Nephron (organoid): ENCODE measurements around the gene UBE2V1.

Experiments used
- H3K27ac Mint-ChIP-seq, 3 experiments: 2 replicates each; pipeline ENCODE4 v1.8.0; 2020; ENCODE audit warnings: mixed read lengths in 3 of 3, mild to moderate bottlenecking in 2 of 3, moderate library complexity in 1 of 3
- H3K27me3 Mint-ChIP-seq: 2 replicates; pipeline ENCODE4 v1.8.0; 2021; ENCODE audit warnings: low read depth, mild to moderate bottlenecking, moderate library complexity, mixed read lengths
- H3K36me3 Mint-ChIP-seq: 2 replicates; pipeline ENCODE4 v1.8.0; 2020; ENCODE audit warnings: low read depth, mixed read lengths
- H3K4me1 Mint-ChIP-seq: 2 replicates; pipeline ENCODE4 v1.8.0; 2020; ENCODE audit warnings: mixed read lengths
- H3K4me3 Mint-ChIP-seq, 3 experiments: 2 replicates each; pipeline ENCODE4 v1.8.0; 2020; ENCODE audit warnings: mild to moderate bottlenecking in 3 of 3, mixed read lengths in 3 of 3, moderate library complexity in 2 of 3
- H3K9me3 Mint-ChIP-seq: 2 replicates; pipeline ENCODE4 v1.8.0; 2020; ENCODE audit warnings: mixed read lengths
- TF ChIP-seq, protein P1 (sequence below), 3 experiments: fragments of 200-600 bp; sonication (generic); IDR thresholded peaks; one replicate each; pipeline ENCODE4 v1.5.0; 2021; ENCODE audit warnings: antibody characterized with exemption in 3 of 3; ENCODE audit not compliant: unreplicated experiment in 3 of 3

Gene UBE2V1

GRCh38 chr20:50133041-50133440 is 20.1 kb upstream of the UBE2V1 start:
- H3K36me3 Mint-ChIP-seq: peaks cover 46% of the 10 kb centered on the region
- no peaks in the 10 kb centered on the region for H3K9me3 Mint-ChIP-seq
- no peak overlapping the region for H3K4me3 Mint-ChIP-seq
- H3K27me3 Mint-ChIP-seq: peaks cover 4% of the 10 kb centered on the region
- H3K4me1 Mint-ChIP-seq: no peaks in the 10 kb centered on the region
- no peak overlapping the region for H3K27ac Mint-ChIP-seq
- TF ChIP-seq, protein P1, sequence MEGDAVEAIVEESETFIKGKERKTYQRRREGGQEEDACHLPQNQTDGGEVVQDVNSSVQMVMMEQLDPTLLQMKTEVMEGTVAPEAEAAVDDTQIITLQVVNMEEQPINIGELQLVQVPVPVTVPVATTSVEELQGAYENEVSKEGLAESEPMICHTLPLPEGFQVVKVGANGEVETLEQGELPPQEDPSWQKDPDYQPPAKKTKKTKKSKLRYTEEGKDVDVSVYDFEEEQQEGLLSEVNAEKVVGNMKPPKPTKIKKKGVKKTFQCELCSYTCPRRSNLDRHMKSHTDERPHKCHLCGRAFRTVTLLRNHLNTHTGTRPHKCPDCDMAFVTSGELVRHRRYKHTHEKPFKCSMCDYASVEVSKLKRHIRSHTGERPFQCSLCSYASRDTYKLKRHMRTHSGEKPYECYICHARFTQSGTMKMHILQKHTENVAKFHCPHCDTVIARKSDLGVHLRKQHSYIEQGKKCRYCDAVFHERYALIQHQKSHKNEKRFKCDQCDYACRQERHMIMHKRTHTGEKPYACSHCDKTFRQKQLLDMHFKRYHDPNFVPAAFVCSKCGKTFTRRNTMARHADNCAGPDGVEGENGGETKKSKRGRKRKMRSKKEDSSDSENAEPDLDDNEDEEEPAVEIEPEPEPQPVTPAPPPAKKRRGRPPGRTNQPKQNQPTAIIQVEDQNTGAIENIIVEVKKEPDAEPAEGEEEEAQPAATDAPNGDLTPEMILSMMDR (IDR thresholded peaks at IDR 0.05; ENCODE audit: unreplicated experiment in 3 of 3): no peak

DNA sequence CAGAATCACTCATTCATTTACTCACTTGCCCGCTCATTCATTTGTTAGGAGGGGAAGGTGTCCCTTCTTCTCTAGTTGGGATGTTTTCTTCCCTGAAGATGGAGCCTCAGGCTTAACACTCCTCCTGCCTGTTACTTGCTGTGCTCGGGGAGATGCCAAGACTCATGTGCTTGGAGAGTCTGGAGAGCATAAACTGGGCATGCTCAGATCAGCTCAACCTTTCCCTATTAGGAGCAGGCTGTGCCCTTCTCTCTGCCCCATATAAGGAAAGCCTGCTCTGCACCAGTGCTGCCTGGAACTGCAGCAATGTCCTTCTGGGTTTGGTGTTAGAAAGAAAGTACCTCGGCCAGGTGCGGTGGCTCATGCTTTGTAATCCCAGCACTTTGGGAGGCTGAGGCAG is 18.0 kb upstream of the UBE2V1 start:
- Mint-ChIP-seq H3K9me3 (no peaks in the 10 kb centered on the region), H3K4me3 (no peak overlapping the region), H3K36me3 (peaks cover 58% of the 10 kb centered on the region), H3K27me3 (no peaks in the 10 kb centered on the region), H3K27ac (no peak overlapping the region), H3K4me1 (no peaks in the 10 kb centered on the region)
- TF ChIP-seq, protein P1 (IDR thresholded peaks at IDR 0.05; ENCODE audit: unreplicated experiment in 3 of 3): no peak

DNA sequence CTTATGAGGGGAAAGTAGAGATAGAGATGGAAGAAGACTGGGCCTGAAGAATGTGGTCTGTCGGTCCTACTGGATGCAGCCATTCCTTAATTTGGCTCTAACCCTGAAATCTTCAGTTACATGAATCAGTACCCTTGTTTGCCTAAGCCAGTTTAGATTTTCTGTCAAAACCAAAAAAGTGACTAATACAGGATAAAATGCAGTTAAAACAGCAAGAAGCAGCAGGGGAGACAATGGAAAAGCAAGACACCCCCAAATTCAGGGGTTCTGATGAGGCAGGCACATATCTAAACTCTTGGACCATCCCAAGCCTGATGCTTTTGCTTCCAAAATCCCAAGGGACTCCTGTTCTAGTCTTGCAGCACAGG is 17.4 kb upstream of the UBE2V1 start:
- no peaks in the 10 kb centered on the region for H3K27me3 Mint-ChIP-seq

DNA sequence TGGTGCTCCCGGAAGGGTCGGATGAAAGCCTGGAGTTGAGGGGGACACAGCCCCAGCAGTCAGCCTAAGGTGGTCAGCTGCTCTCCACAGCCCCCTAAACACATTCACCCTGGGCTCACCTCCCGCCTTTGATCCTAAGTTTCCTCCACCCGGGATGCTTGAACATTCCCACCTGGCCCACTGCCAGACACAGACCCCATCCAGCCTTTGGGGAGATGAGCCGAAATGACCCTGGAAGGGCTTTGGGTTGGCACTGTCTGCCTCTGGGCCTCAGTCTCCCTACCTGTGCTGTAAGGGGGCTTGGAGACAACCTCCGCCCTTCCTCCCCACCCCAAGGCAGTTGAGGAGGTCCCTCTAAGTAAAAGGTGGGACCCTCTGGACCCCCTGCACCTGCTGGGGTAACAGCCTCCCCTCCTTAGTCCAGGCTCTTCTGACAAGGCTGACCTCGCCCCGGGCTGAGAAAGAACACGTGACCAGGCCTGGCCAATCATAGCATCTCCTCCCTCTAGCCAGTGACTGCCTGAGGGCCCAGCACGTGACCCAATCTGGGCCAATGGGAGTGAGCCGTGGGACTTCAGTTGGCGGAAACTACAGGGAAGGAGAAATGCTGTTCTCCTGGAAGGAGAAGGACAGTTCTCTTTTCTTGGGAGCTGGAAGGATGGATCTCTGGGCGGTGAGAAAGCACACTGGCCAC is 16.9 kb upstream of the UBE2V1 start:
- H3K4me3 Mint-ChIP-seq: no peak overlapping the region
- peaks cover 63% of the 10 kb centered on the region for H3K36me3 Mint-ChIP-seq
- H3K27me3 Mint-ChIP-seq: no peaks in the 10 kb centered on the region
- TF ChIP-seq, protein P1 (IDR thresholded peaks at IDR 0.05; ENCODE audit: unreplicated experiment in 3 of 3): no peak
- H3K27ac Mint-ChIP-seq: no peak overlapping the region
- no peaks in the 10 kb centered on the region for H3K9me3 Mint-ChIP-seq
- H3K4me1 Mint-ChIP-seq: no peaks in the 10 kb centered on the region

More for the DNA sequence above, 17.4 kb upstream of the UBE2V1 start:
- Mint-ChIP-seq H3K4me1 (no peaks in the 10 kb centered on the region), H3K4me3 (no peak overlapping the region), H3K9me3 (no peaks in the 10 kb centered on the region), H3K27ac (no peak overlapping the region), H3K36me3 (peaks cover 58% of the 10 kb centered on the region)
- TF ChIP-seq, protein P1 (IDR thresholded peaks at IDR 0.05; ENCODE audit: unreplicated experiment in 3 of 3): no peak

DNA sequence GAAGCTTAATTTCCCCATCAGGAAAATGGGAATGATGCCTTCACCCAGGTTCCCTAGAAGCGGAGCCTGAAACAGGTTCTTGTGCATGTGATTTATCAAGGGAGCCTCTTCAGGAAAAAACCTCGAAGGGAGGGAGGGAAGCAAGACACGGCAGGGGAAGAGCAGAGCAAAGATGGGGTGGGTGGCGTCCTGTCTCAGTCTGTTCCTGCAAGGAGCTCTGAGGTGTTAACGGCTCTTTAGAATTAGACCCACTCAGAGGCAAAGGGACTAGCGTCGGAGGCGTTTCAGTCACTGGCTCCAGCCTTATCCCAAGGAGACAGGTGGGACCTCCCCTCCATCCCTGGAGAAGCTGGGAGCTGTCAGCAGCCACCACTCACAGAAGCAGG is 15.6 kb upstream of the UBE2V1 start:
- H3K27me3 Mint-ChIP-seq: no peaks in the 10 kb centered on the region
- no peak overlapping the region for H3K27ac Mint-ChIP-seq
- H3K36me3 Mint-ChIP-seq: peaks cover 75% of the 10 kb centered on the region
- TF ChIP-seq, protein P1 (IDR thresholded peaks at IDR 0.05; ENCODE audit: unreplicated experiment in 3 of 3): no peak
- no peaks in the 10 kb centered on the region for H3K9me3 Mint-ChIP-seq
- no peak overlapping the region for H3K4me3 Mint-ChIP-seq
- H3K4me1 Mint-ChIP-seq: no peaks in the 10 kb centered on the region
